ENCODE measurements around the gene VIM.

- TF ChIP-seq CTCF (IDR thresholded peaks at IDR 0.05; ENCODE audit: low read depth, low read length) (no peak), EZH2phosphoT487 (IDR thresholded peaks at IDR 0.05; ENCODE audit: low read depth) (no peak)
Observed at GRCh38 chr10:17235136-17235535, 7.1 kb downstream of the VIM start.
